HG03571 (cell line): Measurements from ENCODE around the gene FOXK2.
"Not testable (repeated sequence)": the region's sequence is repeated elsewhere in the genome, so short reads cannot be mapped to it uniquely, and the experiment has no call there.

Source experiments
- ATAC-seq: cut with Tn5 transposase; IDR thresholded peaks from one replicate; pipeline ENCODE4 v1.9.1; 2021; ENCODE audit not compliant: unreplicated experiment

FOXK2 gene

DNA sequence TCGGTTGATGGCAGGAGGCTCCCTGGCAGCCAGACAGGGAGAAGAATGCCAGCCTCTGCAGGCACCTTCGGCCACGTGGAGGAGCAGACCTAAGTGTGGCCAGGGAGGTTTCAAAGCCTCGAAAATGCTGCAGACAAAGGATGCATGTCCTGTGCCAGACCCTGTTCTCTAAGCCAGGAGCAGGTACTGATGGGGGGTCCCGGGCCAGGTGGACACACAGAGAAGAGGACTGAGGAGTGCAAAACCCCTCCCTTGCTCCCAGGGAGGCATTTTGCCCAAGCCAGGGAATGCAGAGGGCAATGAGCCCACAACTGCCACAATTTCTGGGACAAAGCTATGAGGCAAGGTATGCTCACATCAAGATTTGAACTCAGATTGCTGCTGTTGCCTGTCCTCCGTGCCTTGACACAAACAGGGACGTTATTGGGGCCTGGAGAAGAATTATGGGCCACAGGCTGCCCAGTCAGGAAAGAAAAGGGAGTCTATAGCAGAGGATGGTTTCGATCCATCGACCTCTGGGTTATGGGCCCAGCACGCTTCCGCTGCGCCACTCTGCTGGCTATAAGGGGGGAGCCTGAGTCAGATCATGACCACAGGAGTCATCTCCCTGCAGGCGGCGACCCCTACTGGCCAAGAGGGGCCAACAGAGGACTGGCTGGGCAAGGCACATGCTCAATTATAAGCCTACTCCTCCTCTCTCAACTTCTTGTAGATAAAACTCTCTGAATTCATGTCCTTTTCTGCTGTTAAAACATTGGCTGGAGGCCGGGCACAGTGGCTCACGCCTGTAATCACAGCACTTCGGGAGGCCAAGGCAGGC is 25.1 kb upstream of the FOXK2 start:
- ATAC-seq = peak; percentile 35

GRCh38 chr17:82495844-82496528 is 23.5 kb upstream of the FOXK2 start:
- no peak for ATAC-seq

- peak; percentile 37 for ATAC-seq
These were observed 22.8 kb upstream of the FOXK2 start for GRCh38 chr17:82496529-82497434.

- no peak for ATAC-seq
These were observed 21.8 kb upstream of the FOXK2 start for GRCh38 chr17:82497483-82498405.

GRCh38 chr17:82502207-82502606 is 17.3 kb upstream of the FOXK2 start:
- no peak for ATAC-seq

DNA sequence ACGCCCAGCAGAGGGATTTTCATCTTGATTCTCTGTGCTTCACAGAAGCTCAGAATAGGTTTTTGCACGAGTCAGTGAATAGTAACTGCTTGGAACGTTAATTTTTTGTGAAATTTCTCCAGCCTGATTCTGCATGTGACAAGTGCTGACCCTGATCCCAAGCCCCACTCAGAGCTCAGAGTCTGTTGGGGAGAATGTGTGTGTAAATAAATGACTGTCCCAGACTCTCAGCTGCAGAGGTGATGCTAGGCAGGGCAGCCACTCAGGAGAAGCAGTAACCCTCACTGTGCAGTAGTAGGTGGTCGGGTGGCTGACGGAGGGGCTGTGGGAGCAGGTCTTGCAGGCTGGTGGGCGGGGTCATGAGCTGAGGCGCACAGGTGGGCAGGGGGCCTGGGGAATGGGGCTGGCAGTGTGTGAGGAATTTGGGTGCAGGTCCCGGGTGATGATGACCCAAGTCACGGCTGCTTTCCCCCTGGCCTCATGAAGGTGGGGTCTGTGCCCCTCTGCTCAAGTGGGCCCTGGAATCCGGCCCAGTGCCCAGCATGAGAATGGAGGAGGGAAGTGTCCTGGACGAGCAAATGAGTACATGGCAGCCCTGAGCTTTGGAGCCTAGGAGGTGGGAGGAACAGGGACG is 16.3 kb upstream of the FOXK2 start:
- ATAC-seq = no peak

DNA sequence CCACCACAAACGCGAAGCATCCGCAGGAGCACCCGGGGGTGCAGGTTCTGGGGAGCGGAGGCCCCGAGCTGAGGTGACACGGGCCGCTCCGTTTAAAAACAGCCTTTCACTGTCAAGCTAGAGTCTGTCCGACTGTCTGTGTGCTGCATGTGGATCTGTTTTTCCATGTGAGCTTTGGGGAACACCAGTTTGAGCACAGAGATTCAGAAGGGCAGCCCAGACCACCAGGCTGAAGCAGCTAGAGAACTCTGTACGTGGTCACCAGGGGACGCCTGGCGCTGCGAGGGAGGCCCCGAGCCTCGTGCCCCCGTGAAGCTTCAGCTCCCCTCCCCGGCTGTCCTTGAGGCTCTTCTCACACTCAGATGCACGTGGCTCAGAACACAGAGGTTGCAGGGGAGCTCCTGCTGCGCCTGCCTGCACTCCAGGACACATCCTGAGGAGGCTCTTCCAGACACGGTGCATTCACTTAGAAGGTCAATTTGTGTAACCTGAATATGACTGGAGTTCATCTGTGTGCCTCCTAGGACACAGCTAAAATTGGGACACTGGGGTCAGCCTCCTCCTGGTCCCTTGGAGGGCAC is 15.7 kb upstream of the FOXK2 start:
- no peak for ATAC-seq

- no peak for ATAC-seq
These were observed 14.2 kb upstream of the FOXK2 start for GRCh38 chr17:82505296-82505695.

- peak; percentile 82 for ATAC-seq
These were observed 13.1 kb upstream of the FOXK2 start for GRCh38 chr17:82506402-82506801.

GRCh38 chr17:82507631-82508175 is 11.8 kb upstream of the FOXK2 start:
- no peak for ATAC-seq

- ATAC-seq = not testable (repeated sequence)
These were observed 7.9 kb upstream of the FOXK2 start for GRCh38 chr17:82511642-82512041.

DNA sequence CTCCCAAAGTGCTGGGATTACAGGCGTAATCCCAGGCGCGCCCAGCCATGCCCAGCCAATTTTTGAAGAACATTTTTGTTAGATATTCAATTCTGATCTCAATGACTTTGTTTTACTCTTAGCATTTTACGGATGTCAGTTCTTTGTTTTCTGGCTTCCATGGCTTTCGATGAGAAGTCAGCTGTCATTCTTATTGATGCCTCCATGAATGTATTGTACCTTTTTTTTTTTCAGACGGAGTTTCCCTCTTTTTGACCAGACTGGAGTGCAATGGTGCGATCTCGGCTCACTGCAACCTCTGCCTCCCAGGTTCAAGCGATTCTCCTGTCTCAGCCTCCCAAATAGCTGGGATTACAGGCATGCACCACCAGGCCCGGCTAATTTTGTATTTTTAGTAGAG is 5.7 kb upstream of the FOXK2 start:
- ATAC-seq = not testable (repeated sequence)

GRCh38 chr17:82517230-82517865 is 2.2 kb upstream of the FOXK2 start:
- ATAC-seq = no peak

DNA sequence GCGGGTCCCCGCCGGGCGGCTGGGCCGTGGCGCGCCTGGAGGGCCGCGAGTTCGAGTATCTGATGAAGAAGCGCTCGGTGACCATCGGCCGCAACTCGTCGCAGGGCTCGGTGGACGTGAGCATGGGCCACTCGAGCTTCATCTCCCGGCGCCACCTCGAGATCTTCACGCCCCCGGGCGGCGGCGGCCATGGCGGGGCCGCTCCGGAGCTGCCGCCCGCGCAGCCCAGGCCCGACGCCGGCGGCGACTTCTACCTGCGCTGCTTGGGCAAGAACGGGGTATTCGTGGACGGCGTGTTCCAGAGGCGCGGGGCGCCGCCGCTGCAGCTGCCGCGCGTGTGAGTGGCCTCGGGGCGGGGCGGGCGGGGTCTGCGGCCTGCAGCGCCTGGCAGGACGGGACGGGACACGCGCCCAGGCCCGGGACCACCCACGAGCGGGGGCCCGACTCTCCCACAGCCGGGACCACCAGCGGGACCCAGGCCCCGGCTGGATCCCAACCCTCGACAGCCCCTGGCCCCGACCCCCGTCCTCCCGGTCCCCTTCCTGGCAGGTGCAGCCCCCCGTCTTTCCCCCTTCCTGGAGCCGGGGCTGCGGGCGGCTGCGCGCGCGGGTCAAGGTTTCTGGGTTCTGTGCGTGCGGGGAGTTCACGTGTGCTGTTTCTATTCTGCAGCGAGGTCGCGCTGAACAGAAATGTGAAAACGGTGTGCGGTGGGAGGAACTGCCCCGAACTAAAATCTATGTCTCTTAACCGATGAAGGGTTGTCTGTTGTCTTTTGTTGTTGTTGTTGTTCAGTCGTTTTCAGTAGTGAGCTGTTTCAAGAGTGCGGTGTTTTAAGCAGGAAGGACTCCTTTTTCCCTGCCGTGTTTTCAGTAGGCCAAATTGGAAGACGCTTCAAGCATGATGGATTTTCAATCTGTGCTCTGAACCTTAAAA is 705 bp downstream of the FOXK2 start:
- no peak for ATAC-seq

DNA sequence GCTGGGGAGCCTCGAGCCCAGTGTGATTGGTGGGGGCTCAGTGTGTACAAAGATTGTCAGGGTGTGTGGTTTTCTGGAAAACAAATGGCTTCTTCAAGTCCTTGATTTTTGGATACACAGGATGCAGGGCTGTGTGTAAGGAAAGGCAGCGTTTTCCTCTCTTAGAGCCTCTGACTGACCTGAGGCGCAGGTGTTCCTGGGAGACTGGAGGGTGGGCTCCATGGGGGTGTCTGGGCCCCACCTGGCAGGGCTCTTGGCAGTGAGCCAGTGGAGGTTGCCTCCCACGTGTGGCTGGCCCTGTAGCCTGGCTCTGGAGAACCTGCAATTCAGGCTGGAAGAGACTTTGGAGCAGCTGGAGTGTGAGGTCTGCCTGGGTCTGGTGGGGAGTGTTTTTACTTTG is 5.0 kb downstream of the FOXK2 start:
- no peak for ATAC-seq

- ATAC-seq = no peak
These were observed 6.2 kb downstream of the FOXK2 start for GRCh38 chr17:82525712-82526111.

DNA sequence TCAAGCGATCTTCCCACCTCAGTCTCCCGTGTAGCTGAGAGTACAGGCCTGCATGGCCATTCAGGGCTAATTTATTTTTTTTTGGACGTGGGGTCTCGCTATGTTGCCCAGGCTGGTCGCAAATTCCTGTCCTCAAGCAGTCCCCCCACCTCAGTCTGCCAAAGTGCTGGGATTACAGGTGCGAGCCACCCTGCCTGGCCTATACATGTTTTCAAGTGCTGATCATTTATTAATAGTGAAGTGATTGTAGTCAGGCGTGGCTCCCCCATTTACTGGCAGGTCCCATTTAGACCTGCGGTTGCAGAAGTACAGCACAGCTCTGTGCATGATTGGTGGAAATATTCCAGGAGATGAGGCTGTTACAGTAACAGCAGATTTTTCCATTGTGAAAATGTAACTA is 8.4 kb downstream of the FOXK2 start:
- ATAC-seq = no peak
